Activated CD4-positive, alpha-beta T cell treated with anti-CD3 and anti-CD28 coated beads, Interleukin-2, amount 50 U/mL, for 16 hours (primary cell): ENCODE data around the gene RHOF.

Experiments
- DNase-seq: peaks from one replicate; pipeline ENCODE4 v3.0.0-alpha.2; 2020

RHOF gene

GRCh38 chr12:121804417-121805111 is 11.1 kb upstream of the RHOF start:
- no peak for DNase-seq

- peak; percentile 83 for DNase-seq
Measured at GRCh38 chr12:121803861-121804416, 10.5 kb upstream of the RHOF start, which contains the start of gene SETD1B. TSS of gene SETD1B (plus strand) at chr12:121804009. CDS start at chr12:121804738, 729 bp downstream.

GRCh38 chr12:121802843-121803698 is 9.6 kb upstream of the RHOF start:
- peak; percentile 96 for DNase-seq

GRCh38 chr12:121802485-121802842 is 9.0 kb upstream of the RHOF start:
- DNase-seq, result no peak

- DNase-seq, result peak; percentile 74
Measured at GRCh38 chr12:121801595-121802484, 8.4 kb upstream of the RHOF start.

- DNase-seq, result peak; percentile 74
Measured at GRCh38 chr12:121800694-121801594, 7.5 kb upstream of the RHOF start.

- peak; percentile 83 for DNase-seq
Measured at GRCh38 chr12:121799842-121800693, 6.6 kb upstream of the RHOF start.

- no peak for DNase-seq
Measured at GRCh38 chr12:121799156-121799841, 5.8 kb upstream of the RHOF start.

GRCh38 chr12:121798787-121799155 is 5.3 kb upstream of the RHOF start:
- DNase-seq, result no peak

- no peak for DNase-seq
Measured at GRCh38 chr12:121797937-121798786, 4.7 kb upstream of the RHOF start.

- no peak for DNase-seq
Measured at GRCh38 chr12:121796855-121797751, 3.6 kb upstream of the RHOF start.

- peak; percentile 87 for DNase-seq
Measured at GRCh38 chr12:121795034-121795968, 1.8 kb upstream of the RHOF start.

- no peak for DNase-seq
Measured at GRCh38 chr12:121794534-121795033, 1.1 kb upstream of the RHOF start.

GRCh38 chr12:121793838-121794533 is 498 bp upstream of the RHOF start:
- peak; percentile 96 for DNase-seq

GRCh38 chr12:121792607-121793439 is 665 bp downstream of the RHOF start:
- no peak for DNase-seq
